GM19438 (cell line): ENCODE measurements around the gene GCDH.

Source experiments
- ATAC-seq: cut with Tn5 transposase; IDR thresholded peaks from one replicate; pipeline ENCODE4 v1.9.1; 2021; ENCODE audit warnings: low read depth; ENCODE audit not compliant: unreplicated experiment

Gene GCDH

GRCh38 chr19:12937927-12938778 lies 47.2 kb downstream of the GCDH start, which contains the start of gene CALR:
Gene CALR (plus strand): TSS chr19:12938609. CDS start chr19:12938680, 71 bp downstream.
- peak; percentile 84 for ATAC-seq

GRCh38 chr19:12938779-12939601 lies 48.0 kb downstream of the GCDH start:
- no peak for ATAC-seq

GRCh38 chr19:12939975-12940423 lies 49.0 kb downstream of the GCDH start:
- no peak for ATAC-seq

GRCh38 chr19:12940897-12941296 lies 49.9 kb downstream of the GCDH start:
- ATAC-seq: no peak

- ATAC-seq: no peak
Measured at GRCh38 chr19:12943437-12944044, 52.6 kb downstream of the GCDH start.

GRCh38 chr19:12944104-12944674 lies 53.2 kb downstream of the GCDH start:
- no peak for ATAC-seq

- ATAC-seq: peak; percentile 64
Measured at GRCh38 chr19:12945479-12946091, 54.6 kb downstream of the GCDH start, which contains the start of gene RAD23A. Gene RAD23A (plus strand): TSS chr19:12945862. CDS start chr19:12945949, 87 bp downstream.

- ATAC-seq: peak; percentile 14
Measured at GRCh38 chr19:12946092-12946721, 55.2 kb downstream of the GCDH start.

- no peak for ATAC-seq
Measured at GRCh38 chr19:12946731-12947496, 56.0 kb downstream of the GCDH start.

- ATAC-seq: no peak
Measured at GRCh38 chr19:12947702-12948611, 57.0 kb downstream of the GCDH start.

GRCh38 chr19:12948612-12949362 lies 57.8 kb downstream of the GCDH start:
- ATAC-seq: no peak
